HCT116 (cell line): Measurements from ENCODE around the gene CATSPERB.

Experiments used
- CEBPB ChIP-seq: IDR thresholded peaks from 2 replicates; pipeline ENCODE4 v1.6.1; 2012; ENCODE audit warnings: low read depth
- CTCF ChIP-seq, 3 experiments: fragments of 200-600 bp in 1 of 3; sonication (generic) in 1 of 3; IDR thresholded peaks in 2 of 3; conservative IDR thresholded peaks in 1 of 3; 2 replicates each; pipeline ENCODE4 v1.5.1; 2012 to 2017; ENCODE audit warnings: low read depth in 2 of 3, low read length in 2 of 3, antibody characterized with exemption in 1 of 3, borderline replicate concordance in 1 of 3, control low read depth in 1 of 3, mild to moderate bottlenecking in 1 of 3, mixed read lengths in 1 of 3, mixed run types in 1 of 3, moderate library complexity in 1 of 3; ENCODE audit not compliant: insufficient read depth in 1 of 3
- EZH2 ChIP-seq: fragments of 200-600 bp; sonication (generic); IDR thresholded peaks from 2 replicates; pipeline ENCODE4 v1.6.1; 2017; ENCODE audit warnings: antibody characterized with exemption, mixed run types
- EZH2phosphoT487 ChIP-seq: fragments of 200-600 bp; IDR thresholded peaks from 2 replicates; pipeline ENCODE4 v1.6.1; 2018; ENCODE audit warnings: antibody characterized with exemption, borderline replicate concordance
- MAX ChIP-seq: IDR thresholded peaks from 2 replicates; pipeline ENCODE4 v1.6.1; 2012
- POLR2A ChIP-seq: IDR thresholded peaks from 2 replicates; pipeline ENCODE4 v1.7.0; 2011; ENCODE audit warnings: borderline replicate concordance; ENCODE audit not compliant: insufficient read depth, insufficient read length; ENCODE audit errors: extremely low read depth
- POLR2AphosphoS5 ChIP-seq: IDR thresholded peaks from 2 replicates; pipeline ENCODE4 v1.6.1; 2011; ENCODE audit warnings: mild to moderate bottlenecking, low read depth, low read length, moderate library complexity
- SIN3A ChIP-seq: IDR thresholded peaks from 2 replicates; pipeline ENCODE4 v1.6.1; 2012; ENCODE audit warnings: low read depth
- TCF7L2 ChIP-seq: IDR thresholded peaks from 2 replicates; pipeline ENCODE4 v1.7.0; 2011; ENCODE audit warnings: borderline replicate concordance, inconsistent platforms; ENCODE audit not compliant: insufficient read depth, insufficient read length; ENCODE audit errors: extremely low read depth
- YY1 ChIP-seq: IDR thresholded peaks from 2 replicates; pipeline ENCODE4 v1.6.1; 2011; ENCODE audit warnings: low read length, low read depth, moderate library complexity, mild to moderate bottlenecking; ENCODE audit not compliant: insufficient replicate concordance; ENCODE audit errors: extremely low read depth

- TF ChIP-seq TCF7L2: no peak
- TF ChIP-seq EZH2: no peak
- TF ChIP-seq POLR2A: no peak
- TF ChIP-seq POLR2AphosphoS5: no peak
- TF ChIP-seq CTCF (IDR thresholded peaks at IDR 0.05 in 2 of 3, conservative IDR thresholded peaks at IDR 0.05 in 1 of 3; ENCODE audit: borderline replicate concordance in 1 of 3, insufficient read depth in 1 of 3, low read depth in 2 of 3, low read length in 2 of 3): no peak
- no peak for TF ChIP-seq MAX
- no peak for TF ChIP-seq YY1
- TF ChIP-seq SIN3A: no peak
- no peak for TF ChIP-seq CEBPB
- no peak for TF ChIP-seq EZH2phosphoT487
These were observed 95.3 kb downstream of the CATSPERB start for GRCh38 chr14:91636604-91637003.
